NCI-H446 (cell line): ENCODE measurements around the gene SNRPD2.
"Not testable (repeated sequence)": the region's sequence is repeated elsewhere in the genome, so short reads cannot be mapped to it uniquely, and the experiment has no call there.

Source experiments
- DNase-seq, 2 experiments: peaks; one replicate each; lab custom pipeline; 2025; lab: John Stamatoyannopoulos, UW

Gene SNRPD2

GRCh38 chr19:45705115-45705514 lies 13.4 kb upstream of the SNRPD2 start:
- no peak for DNase-seq

DNA sequence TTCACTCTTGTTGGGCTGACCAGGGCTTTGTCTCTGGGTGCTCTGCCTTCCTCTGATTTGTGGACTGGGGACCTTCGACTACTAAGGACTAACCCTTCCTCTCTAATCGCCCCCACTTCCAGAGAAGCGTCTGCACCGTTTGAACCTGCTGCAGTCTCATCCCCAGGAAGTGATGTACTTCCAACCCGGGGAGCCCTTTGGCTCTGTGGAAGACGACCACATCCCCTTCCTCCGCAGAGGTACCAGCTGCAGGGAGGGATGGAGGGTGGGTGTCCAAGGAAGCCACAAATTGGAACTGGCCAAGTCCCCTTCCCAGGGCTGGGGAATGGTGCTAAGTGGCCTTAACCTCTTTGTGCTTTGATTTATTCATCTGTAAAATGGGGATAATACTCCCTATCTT lies 9.9 kb upstream of the SNRPD2 start:
- no peak for DNase-seq

- DNase-seq, result peak; percentile 63 to 80
These were observed 1.5 kb upstream of the SNRPD2 start for GRCh38 chr19:45693106-45693788.

GRCh38 chr19:45692187-45693105 lies 693 bp upstream of the SNRPD2 start, which contains the start of gene QPCTL:
TSS of gene QPCTL (plus strand) at chr19:45692666. CDS start at chr19:45692704, 38 bp downstream.
- peak; percentile 99 to 100 for DNase-seq

GRCh38 chr19:45687599-45687998 lies 4.2 kb downstream of the SNRPD2 start:
- no peak for DNase-seq

- DNase-seq, result not testable (repeated sequence)
These were observed 6.7 kb downstream of the SNRPD2 start for GRCh38 chr19:45685045-45685444.

- DNase-seq, result no peak
These were observed 8.8 kb downstream of the SNRPD2 start for GRCh38 chr19:45682908-45683307.

- no peak for DNase-seq
These were observed 9.6 kb downstream of the SNRPD2 start for GRCh38 chr19:45682117-45682516.

GRCh38 chr19:45681391-45682015 lies 10.2 kb downstream of the SNRPD2 start:
- peak; percentile 59 to 85 for DNase-seq

- no peak for DNase-seq
These were observed 14.2 kb downstream of the SNRPD2 start for GRCh38 chr19:45677351-45678230.

DNA sequence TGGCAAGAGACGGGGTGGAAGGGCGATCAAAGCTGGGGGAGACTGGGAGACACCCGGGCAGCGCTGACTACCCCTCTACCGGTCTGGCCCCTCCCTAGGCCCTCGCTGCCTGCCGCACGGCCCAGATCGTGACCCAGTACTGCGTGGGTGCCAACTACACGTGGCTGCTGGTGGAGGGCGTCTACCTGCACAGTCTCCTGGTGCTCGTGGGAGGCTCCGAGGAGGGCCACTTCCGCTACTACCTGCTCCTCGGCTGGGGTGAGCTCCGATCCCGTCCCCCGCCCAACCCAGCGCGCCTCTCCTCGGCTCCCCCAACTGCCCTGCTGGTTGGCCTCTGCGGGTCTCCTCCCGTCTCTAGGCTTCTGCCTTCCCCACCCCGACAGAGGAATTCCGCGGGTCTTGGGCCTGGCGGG lies 14.9 kb downstream of the SNRPD2 start:
- DNase-seq, result no peak

- no peak for DNase-seq
These were observed 16.8 kb downstream of the SNRPD2 start for GRCh38 chr19:45674946-45675345.

GRCh38 chr19:45670670-45671453 lies 20.9 kb downstream of the SNRPD2 start:
- peak in 1 of 2 experiments; percentile 45 for DNase-seq

DNA sequence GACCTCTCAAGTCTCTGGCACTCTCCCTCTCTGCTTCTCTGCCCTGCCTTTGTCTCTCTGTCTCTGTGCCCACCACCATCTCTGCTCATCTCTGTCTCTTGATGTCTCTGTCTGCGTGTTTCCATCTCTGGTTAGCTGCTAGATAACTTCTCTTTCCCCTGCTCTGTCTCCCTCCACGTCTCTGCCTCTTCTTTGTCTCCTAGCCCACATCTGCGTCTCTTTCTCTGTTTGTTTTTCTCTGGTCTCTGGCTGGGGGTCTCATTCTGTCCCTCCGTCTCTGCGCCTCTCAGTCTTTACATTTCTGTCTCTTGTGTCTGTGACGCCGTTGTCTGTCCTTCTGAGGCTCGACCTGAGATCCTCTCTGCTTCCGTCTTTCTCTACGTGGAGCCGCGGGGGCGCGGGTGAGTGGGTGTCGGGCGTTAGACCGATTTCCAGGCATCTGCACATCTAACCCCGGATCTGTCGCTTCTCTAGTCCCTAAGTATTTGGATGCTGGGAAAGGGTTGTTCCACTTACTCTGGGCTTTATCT lies 23.3 kb downstream of the SNRPD2 start:
- peak in 1 of 2 experiments; percentile 22 for DNase-seq

DNA sequence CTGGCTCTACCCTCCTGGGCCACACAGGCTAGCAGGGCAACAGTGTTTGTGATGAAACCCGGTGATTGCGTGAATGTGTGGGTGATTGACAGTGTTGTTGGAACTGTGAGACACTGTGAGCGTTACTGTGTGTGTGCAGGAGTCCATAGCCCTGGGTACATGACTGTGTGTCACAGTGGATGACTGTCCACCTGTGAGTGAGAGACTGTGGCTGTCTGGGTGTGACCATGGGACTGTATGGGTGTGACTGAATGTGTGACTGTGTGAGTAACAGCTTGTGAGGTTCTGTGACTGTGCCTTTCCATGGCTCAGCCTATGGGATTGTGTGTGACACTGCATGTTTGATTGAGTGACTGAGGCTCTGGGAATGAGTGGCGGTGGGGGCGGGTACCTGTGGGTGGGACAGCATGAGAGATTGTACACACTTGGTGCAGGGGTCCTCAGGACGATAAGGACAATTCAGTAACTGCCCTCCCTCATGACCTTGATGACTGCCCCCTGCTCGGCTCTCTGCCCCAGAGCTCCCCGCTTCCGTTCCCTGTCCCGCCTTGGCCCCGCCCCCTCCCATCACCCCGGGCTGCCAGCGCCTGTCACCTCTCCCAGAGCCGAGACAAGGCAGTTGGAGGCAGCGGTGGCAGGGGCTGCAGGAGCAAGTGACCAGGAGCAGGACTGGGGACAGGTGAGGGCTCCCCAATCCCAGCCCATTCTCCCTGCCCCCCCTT lies 24.0 kb downstream of the SNRPD2 start, which contains the start of gene GIPR:
GIPR (plus strand) TSS at position 602 of the 722 bp plus-strand sequence. CDS start 1,300 bp downstream, outside the sequence.
- no peak for DNase-seq

- no peak for DNase-seq
These were observed 27.2 kb downstream of the SNRPD2 start for GRCh38 chr19:45664575-45664974.

DNA sequence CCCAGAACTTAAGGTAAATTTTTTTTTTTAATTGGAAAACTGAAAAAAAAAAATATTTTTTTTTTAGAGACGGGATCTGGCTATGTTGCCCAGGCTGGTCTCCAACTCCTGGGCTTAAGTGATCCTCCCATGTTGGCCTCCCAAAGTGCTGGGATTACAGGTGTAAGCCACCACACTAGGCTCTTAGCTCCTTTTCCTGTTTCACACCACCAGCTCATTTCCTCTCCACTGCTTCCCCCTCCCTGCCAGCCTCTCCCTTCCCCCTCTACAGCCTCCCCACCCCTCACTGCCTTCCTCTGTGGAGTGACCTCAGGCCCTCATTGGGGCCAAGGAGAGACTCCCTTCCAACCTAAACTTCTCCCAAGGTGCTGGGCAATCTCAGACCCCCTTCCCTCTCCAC lies 28.0 kb downstream of the SNRPD2 start:
- DNase-seq, result no peak

DNA sequence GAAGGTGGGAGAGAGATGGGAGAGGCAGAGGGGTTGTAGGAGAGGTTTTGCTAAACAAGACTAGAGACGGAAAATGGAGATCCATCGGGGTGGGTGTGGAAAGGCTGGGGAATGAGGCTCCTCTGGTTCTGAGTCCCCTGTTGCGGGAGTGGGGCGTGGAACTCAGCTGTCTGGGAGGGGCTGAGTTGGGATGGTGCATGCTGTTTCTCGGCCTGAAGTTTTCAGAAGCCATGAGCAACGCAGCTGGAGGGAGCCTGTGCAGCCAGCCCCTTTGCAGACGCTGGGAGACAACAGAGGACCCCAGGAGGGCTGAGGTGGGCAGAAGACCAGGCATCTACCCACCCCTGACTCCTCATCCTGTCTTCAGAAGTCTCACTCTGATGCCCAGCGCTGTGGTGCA lies 31.1 kb downstream of the SNRPD2 start:
- DNase-seq, result no peak

DNA sequence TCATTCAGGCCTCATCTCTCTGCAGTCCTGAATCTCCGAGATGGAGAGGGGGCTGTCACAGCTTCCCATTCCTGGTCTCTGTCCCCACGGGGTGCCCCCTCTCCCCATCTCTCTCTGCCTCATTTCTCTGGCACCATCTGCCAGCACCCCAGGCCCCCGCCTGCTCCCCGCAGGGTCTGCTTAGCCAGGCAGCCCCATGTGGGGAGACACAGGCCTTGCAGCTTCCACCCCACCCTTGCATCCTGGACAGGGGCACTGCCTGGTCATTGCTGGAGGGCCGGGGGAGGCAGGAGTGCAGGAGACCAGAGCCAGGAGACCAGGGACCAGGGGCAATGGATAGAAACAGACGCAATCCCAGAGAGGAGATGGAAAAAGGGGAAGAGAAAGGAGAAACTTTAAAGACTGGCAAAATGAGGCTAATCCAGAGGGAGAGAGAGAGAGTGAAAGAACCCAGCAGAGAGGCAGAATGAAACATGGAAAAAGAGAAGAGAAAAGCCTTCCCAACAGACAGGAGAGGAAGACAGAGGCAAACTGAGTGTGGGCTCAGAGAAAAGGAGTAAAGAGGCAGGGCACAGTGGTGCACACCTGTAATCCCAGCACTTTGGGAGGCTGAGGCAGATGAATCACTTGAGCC lies 32.5 kb downstream of the SNRPD2 start:
- DNase-seq, result no peak
